Uterus (tissue), 4 donors: Measurements from ENCODE around the gene CELSR1. TPM values are rescaled to one million over a fixed set of nuclear protein-coding genes. Genes with fewer than 3 reads are reported as not detected.

Source experiments
- DNase-seq, 2 donors: peaks; one replicate each; pipeline ENCODE4 v3.0.0-alpha.2; 2019 to 2020
- H3K27ac ChIP-seq, 2 donors: fragments of 200-600 bp; sonication (generic); 1 replicate in 1 of 2; 2 replicates in 1 of 2; pipeline ENCODE4 v1.5.1; 2016 to 2018
- H3K27me3 ChIP-seq, 2 donors: fragments of 200-600 bp; sonication (generic); one replicate each; pipeline ENCODE4 v1.5.1; 2018 to 2019; ENCODE audit warnings: control low read depth in 1 of 2
- H3K36me3 ChIP-seq, 2 donors: fragments of 200-600 bp; sonication (generic); one replicate each; pipeline ENCODE4 v1.5.1; 2019; ENCODE audit warnings: control low read depth in 1 of 2
- H3K4me1 ChIP-seq, 2 donors: fragments of 200-600 bp; sonication (generic); one replicate each; pipeline ENCODE4 v1.5.1; 2018 to 2019; ENCODE audit warnings: control low read depth in 1 of 2
- H3K4me3 ChIP-seq, 2 donors: fragments of 200-600 bp; sonication (generic); 1 replicate in 1 of 2; 2 replicates in 1 of 2; pipeline ENCODE4 v1.5.1; 2018 to 2019; ENCODE audit warnings: mild to moderate bottlenecking in 1 of 2
- H3K9me3 ChIP-seq, 2 donors: fragments of 200-600 bp; sonication (generic); one replicate each; pipeline ENCODE4 v1.5.1; 2019; ENCODE audit warnings: control low read depth in 1 of 2
- CTCF ChIP-seq, 4 experiments: fragments of 200-600 bp in 2 of 4; fragments of 450-650 bp in 2 of 4; sonication (generic) in 2 of 4; IDR thresholded peaks; one replicate each; pipeline ENCODE4 v1.5.1; 2016 to 2019; ENCODE audit warnings: antibody characterized with exemption in 4 of 4, mild to moderate bottlenecking in 2 of 4, moderate library complexity in 1 of 4
- POLR2A ChIP-seq, 2 donors: fragments of 450-650 bp; IDR thresholded peaks; one replicate each; pipeline ENCODE4 v1.6.1; 2016; ENCODE audit warnings: antibody characterized with exemption in 2 of 2, mild to moderate bottlenecking in 1 of 2, moderate library complexity in 1 of 2
- intact Hi-C: fragments of 100-400 bp; cut with DNase I; formaldehyde crosslinking; loops from one replicate; pipeline ENCODE4 v1.15.1; 2023; ENCODE audit warnings: low total_unique reads
- total RNA-seq, 4 donors: library from RNA; depleted of rRNA in 3 of 4; stranded (reverse); fragments of >200 nt in 3 of 4; gene quantifications; one replicate each; pipeline versions ENCODE4 v1.1.0 to v1.2.4, GENCODE V29; 2014 to 2023
- donor health status: DM: yes; HTN: yes; CAD: no.

CELSR1 gene
- total RNA-seq, 4 donors from 2014 or later, result 1.5 to 15.8 (median 8.4) TPM

DNA sequence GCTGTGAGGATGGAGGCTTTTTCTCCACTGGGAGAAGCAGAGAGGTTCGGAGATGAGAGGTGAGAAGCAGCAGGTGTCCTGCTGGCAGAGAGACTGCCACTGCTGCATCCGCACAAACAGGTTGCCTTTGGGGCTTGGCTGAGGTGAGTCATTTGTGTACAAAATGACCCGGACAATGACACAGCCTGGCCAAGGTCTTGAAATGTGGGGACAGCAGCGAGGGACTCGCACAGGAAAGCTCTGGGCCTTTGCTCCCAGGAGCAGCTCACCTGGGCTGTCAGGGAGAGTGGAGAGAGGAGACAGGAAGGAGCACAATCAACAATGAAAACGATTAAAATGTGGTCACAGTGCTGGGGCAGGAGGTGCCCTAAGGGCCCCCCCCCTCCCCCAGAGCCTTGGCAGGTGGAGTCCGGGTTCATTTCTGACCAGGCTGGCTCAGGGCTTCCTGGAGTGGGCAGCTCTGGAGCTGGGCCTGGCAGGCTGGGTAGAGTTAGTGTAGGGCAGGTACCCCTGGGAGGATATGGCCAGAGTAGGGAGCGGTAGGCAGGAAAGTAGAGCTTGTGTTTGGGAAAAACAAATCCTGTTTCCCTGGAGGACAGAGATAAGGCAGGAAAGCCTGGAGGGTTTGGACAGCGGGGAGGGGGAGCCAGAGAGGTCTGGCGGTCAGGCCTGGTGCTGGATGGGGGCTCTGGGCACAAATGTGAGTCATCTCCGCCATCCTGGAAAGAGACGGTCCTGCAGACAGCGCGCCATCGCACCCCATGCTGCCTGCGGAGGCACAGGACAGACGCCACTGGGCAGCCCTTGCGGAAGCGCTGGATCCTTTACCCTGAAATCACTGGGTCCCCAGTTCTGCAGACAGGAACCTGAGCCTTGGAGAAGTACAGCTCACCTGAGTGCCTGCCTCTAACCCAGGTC lies 37.8 kb upstream of the CELSR1 start:
- no peaks in the 10 kb centered on the region for H3K36me3 ChIP-seq
- no peaks in the 10 kb centered on the region for H3K27me3 ChIP-seq
- H3K9me3 ChIP-seq, result no peaks in the 10 kb centered on the region
- no peak for DNase-seq
- H3K4me3 ChIP-seq, result no peak overlapping the region
- no peak overlapping the region for H3K27ac ChIP-seq
- intact Hi-C loops, result no loop called here
- TF ChIP-seq CTCF (IDR thresholded peaks at IDR 0.05), result no peak
- no peak for TF ChIP-seq POLR2A (IDR thresholded peaks at IDR 0.05)
- H3K4me1 ChIP-seq, result peaks cover 0 to 6% of the 10 kb centered on the region in 2 donors

- Histone ChIP-seq H3K27me3 (no peaks in the 10 kb centered on the region), H3K4me3 (no peak overlapping the region), H3K4me1 (peaks cover 0 to 6% of the 10 kb centered on the region in 2 donors), H3K27ac (no peak overlapping the region), H3K9me3 (no peaks in the 10 kb centered on the region), H3K36me3 (no peaks in the 10 kb centered on the region)
- no peak for DNase-seq
- intact Hi-C loops, result no loop called here
- TF ChIP-seq POLR2A (IDR thresholded peaks at IDR 0.05) (no peak), CTCF (IDR thresholded peaks at IDR 0.05) (no peak)
These were observed 37.1 kb upstream of the CELSR1 start for GRCh38 chr22:46574438-46574992.

DNA sequence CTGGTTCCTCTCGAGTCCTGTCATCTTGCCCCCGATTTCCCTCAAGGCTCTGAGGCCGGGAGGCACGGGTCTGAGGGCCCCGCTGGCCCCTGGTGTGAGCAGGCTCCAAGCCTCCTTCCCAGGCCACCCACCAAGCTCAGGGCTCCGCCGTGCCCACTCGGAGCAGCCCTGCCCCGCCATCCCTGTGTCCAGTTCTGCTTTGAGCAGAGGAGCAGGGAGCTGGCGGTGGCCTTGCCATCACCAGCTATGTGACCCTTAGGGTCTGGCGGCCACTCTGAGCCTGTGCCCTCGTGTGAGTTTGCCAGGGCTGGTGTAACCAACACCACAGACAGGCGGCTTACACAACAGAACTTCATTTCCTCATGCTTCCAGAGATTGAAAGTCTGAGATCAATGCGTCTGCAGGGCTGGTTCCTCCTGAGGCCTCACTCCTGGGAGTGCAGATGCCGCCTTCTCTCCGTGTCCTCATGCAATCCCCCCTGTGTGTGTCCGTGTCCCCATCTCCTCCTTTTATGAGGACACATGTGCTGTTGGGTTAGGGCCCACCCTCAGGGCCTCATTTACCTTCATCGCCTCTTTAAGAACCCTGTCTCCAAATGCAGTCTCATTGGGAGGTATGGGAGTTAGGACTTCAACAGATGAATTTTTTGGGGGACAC lies 36.5 kb upstream of the CELSR1 start:
- no peak overlapping the region for H3K4me3 ChIP-seq
- DNase-seq, result no peak
- no peaks in the 10 kb centered on the region for H3K27me3 ChIP-seq
- peaks cover 0 to 6% of the 10 kb centered on the region in 2 donors for H3K4me1 ChIP-seq
- TF ChIP-seq POLR2A (IDR thresholded peaks at IDR 0.05) (no peak), CTCF (IDR thresholded peaks at IDR 0.05) (no peak)
- H3K27ac ChIP-seq, result no peak overlapping the region
- intact Hi-C loops, result no loop called here
- H3K9me3 ChIP-seq, result no peaks in the 10 kb centered on the region
- H3K36me3 ChIP-seq, result no peaks in the 10 kb centered on the region

DNA sequence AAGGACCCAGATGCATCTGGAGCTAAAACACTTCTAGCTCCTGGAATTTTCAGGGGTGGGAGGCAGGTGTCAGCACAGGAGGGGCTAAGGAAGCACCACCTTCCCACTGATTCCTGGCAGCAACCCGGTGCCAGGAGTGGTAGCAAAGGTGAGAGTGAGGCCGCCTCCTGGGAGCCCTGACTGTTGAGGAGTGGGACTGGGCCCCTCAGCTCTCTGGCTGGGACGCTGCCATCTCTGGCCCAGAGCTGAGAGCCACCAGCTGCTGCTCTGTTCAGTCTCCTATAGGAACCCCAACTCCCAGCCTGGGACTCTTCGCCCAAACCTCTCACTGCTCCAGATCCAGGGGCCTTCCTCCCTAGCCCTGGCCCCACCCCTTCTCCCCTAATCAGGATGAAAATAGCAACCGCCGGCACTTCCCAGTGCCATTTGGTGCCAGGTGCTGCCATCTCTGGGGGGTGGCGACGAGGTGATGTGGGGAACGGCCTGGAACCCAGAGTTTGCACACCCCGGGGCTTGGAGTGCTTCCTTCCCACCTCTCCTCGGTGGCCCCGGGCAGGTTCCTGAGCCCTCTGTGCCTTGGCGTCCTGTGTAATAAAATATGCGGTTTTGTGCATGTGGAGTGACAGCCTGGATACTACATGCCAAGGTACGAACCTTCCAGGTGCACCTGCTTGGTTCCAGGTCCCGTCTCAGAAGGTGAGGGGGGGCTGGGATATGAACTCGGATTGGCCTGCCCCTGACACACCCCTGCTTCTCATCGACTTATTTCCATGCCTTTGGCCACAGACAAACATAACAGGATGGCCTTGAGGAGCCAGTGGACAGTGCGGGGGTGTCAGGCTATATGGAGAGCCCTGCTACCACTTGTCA lies 35.7 kb upstream of the CELSR1 start:
- no peaks in the 10 kb centered on the region for H3K27me3 ChIP-seq
- H3K4me3 ChIP-seq, result no peak overlapping the region
- intact Hi-C loops, result no loop called here
- TF ChIP-seq POLR2A (IDR thresholded peaks at IDR 0.05) (no peak), CTCF (IDR thresholded peaks at IDR 0.05) (no peak)
- DNase-seq, result no peak
- H3K36me3 ChIP-seq, result no peaks in the 10 kb centered on the region
- H3K4me1 ChIP-seq, result peaks cover 0 to 1% of the 10 kb centered on the region in 2 donors
- H3K27ac ChIP-seq, result no peak overlapping the region
- no peaks in the 10 kb centered on the region for H3K9me3 ChIP-seq
